Spleen (tissue), 11 donors: ENCODE results near the gene AQP5. TPM values are rescaled to one million over a fixed set of nuclear protein-coding genes. Genes with fewer than 3 reads are reported as not detected.

ENCODE experiments used
- DNase-seq: peaks from one replicate; pipeline ENCODE4 v3.0.0-alpha.2; 2020
- H3K27ac ChIP-seq, 8 donors: fragments of 200-600 bp; sonication (generic) in 7 of 8; 1 replicate in 4 of 8; 2 replicates in 4 of 8; pipeline versions ENCODE4 v1.5.0 to v1.8.0; 2016 to 2021; ENCODE audit warnings: inconsistent platforms in 4 of 8, mild to moderate bottlenecking in 4 of 8, moderate library complexity in 1 of 8
- H3K27me3 ChIP-seq, 7 donors: fragments of 200-600 bp; sonication (generic) in 6 of 7; replicated peaks in 1 of 7; 1 replicate in 4 of 7; 2 replicates in 3 of 7; pipeline versions ENCODE4 v1.5.0 to v1.8.0; 2016 to 2021; ENCODE audit warnings: inconsistent platforms in 3 of 7, mild to moderate bottlenecking in 1 of 7
- H3K36me3 ChIP-seq, 6 donors: fragments of 200-600 bp; sonication (generic) in 5 of 6; 1 replicate in 4 of 6; 2 replicates in 2 of 6; pipeline versions ENCODE4 v1.5.0 to v1.8.0; 2016 to 2021; ENCODE audit warnings: inconsistent platforms in 2 of 6
- H3K4me1 ChIP-seq, 6 donors: fragments of 200-600 bp; sonication (generic) in 5 of 6; 1 replicate in 3 of 6; 2 replicates in 3 of 6; pipeline versions ENCODE4 v1.5.0 to v1.8.0; 2016 to 2021; ENCODE audit warnings: inconsistent platforms in 3 of 6
- H3K4me3 ChIP-seq, 8 donors: fragments of 200-600 bp; sonication (generic) in 7 of 8; 1 replicate in 4 of 8; 2 replicates in 4 of 8; pipeline versions ENCODE4 v1.5.0 to v1.8.0; 2016 to 2021; ENCODE audit warnings: inconsistent platforms in 4 of 8, mild to moderate bottlenecking in 4 of 8, moderate library complexity in 2 of 8
- H3K9me3 ChIP-seq, 8 donors: fragments of 200-600 bp; sonication (generic) in 7 of 8; 1 replicate in 4 of 8; 2 replicates in 4 of 8; pipeline versions ENCODE4 v1.5.0 to v1.8.0; 2016 to 2021; ENCODE audit warnings: inconsistent platforms in 4 of 8
- CTCF ChIP-seq, 11 experiments: fragments of 200-600 bp in 7 of 11; fragments of 450-650 bp in 4 of 11; sonication (generic) in 4 of 11; IDR thresholded peaks in 8 of 11; conservative IDR thresholded peaks in 3 of 11; 1 replicate in 7 of 11; 2 replicates in 4 of 11; pipeline versions ENCODE4 v1.4.0 to v1.8.0; 2016 to 2021; ENCODE audit warnings: antibody characterized with exemption in 11 of 11, inconsistent platforms in 4 of 11, mild to moderate bottlenecking in 1 of 11
- POLR2A ChIP-seq, 3 donors: fragments of 450-650 bp; IDR thresholded peaks; one replicate each; pipeline ENCODE4 v1.5.1; 2017; ENCODE audit warnings: antibody characterized with exemption in 3 of 3, mild to moderate bottlenecking in 1 of 3
- POLR2AphosphoS5 ChIP-seq, 3 donors: sonication (generic); formaldehyde crosslinking; IDR thresholded peaks; one replicate each; pipeline ENCODE4 v1.5.1; 2017; ENCODE audit warnings: antibody characterized with exemption in 3 of 3
- WGBS, 5 donors: extraction: QIAGEN DNeasy Blood & Tissue Kit in 3 of 5; methylation state at CpG; one replicate each; pipeline versions ENCODE4 v1.1.5 to v1.1.7; 2013 to 2018; 5-methylcytosine and 5-hydroxymethylcytosine counted together
- intact Hi-C: fragments of 100-400 bp; cut with DNase I; formaldehyde crosslinking; loops from one replicate; pipeline ENCODE4 v1.15.0; 2023; ENCODE audit warnings: low total_unique reads
- polyA plus RNA-seq, 3 donors: library from polyadenylated mRNA; stranded (reverse); fragments of 200-250 nt; gene quantifications; one replicate each; pipeline ENCODE4 v1.2.1, GENCODE V29; 2013
- total RNA-seq, 7 donors: library from RNA; depleted of rRNA in 3 of 7; stranded (reverse); fragments of >200 nt in 3 of 7; fragmentation: NEBNext Ultra II Directional in 4 of 7; extraction: Animal tissue kit (Norgen Biotek cat#: 25700) in 4 of 7; gene quantifications; one replicate each; pipeline versions ENCODE4 v1.1.0 to v1.2.1, GENCODE V29; 2016 to 2021
- donor health status: healthy with polysubstance abuse.
- donor health status: DM: no; HTN: no; CAD: no; lungs with moderate emphysema.
- donor health status: DM: no; HTN: no; CAD: no.
- donor health status: Bipolar disorder and iron deficiency.
- donor health status: healthy.
- donor health status: DM: no; HTN: no; CAD: no.
- donor health status: DM: yes; HTN: yes; CAD: no.

AQP5 gene
- total and polyA plus RNA-seq, 10 donors = 0.05 to 0.46 (median 0.30) TPM; not detected in 5

GRCh38 chr12:49928471-49928870 lies 33.2 kb upstream of the AQP5 start:
- Histone ChIP-seq H3K27me3 (peaks cover 0 to 11% (median 0%) of the 10 kb centered on the region in 7 donors), H3K27ac (no peak overlapping the region), H3K4me3 (no peak overlapping the region), H3K4me1 (peaks cover 0 to 11% (median 2%) of the 10 kb centered on the region in 6 donors), H3K36me3 (no peaks in the 10 kb centered on the region), H3K9me3 (no peaks in the 10 kb centered on the region)
- intact Hi-C loops = no loop called here
- DNase-seq = peak; percentile 23
- 86 to 96% (median 89%) methylated on average over 6 of the region's 6 CpGs for WGBS, 5 donors
- TF ChIP-seq POLR2A (IDR thresholded peaks at IDR 0.05) = no peak
- no peak for TF ChIP-seq CTCF (IDR thresholded peaks at IDR 0.05 in 8 of 11, conservative IDR thresholded peaks at IDR 0.05 in 3 of 11)
- TF ChIP-seq POLR2AphosphoS5 (IDR thresholded peaks at IDR 0.05) = no peak

- TF ChIP-seq POLR2AphosphoS5 (IDR thresholded peaks at IDR 0.05) (no peak), CTCF (IDR thresholded peaks at IDR 0.05 in 8 of 11, conservative IDR thresholded peaks at IDR 0.05 in 3 of 11) (no peak), POLR2A (IDR thresholded peaks at IDR 0.05) (no peak)
- Histone ChIP-seq H3K9me3 (no peaks in the 10 kb centered on the region), H3K27me3 (peaks cover 0 to 11% (median 0%) of the 10 kb centered on the region in 7 donors), H3K36me3 (no peaks in the 10 kb centered on the region), H3K27ac (no peak overlapping the region), H3K4me3 (no peak overlapping the region), H3K4me1 (peaks cover 0 to 4% (median 2%) of the 10 kb centered on the region in 6 donors)
- intact Hi-C loops = no loop called here
- DNase-seq = peak; percentile 47
- WGBS, 5 donors = 81 to 93% (median 91%) methylated on average over 7 of the region's 7 CpGs
Observed at GRCh38 chr12:49929581-49929980, 32.1 kb upstream of the AQP5 start.

GRCh38 chr12:49930515-49931288 lies 31.0 kb upstream of the AQP5 start:
- Histone ChIP-seq H3K4me3 (no peak overlapping the region), H3K9me3 (no peaks in the 10 kb centered on the region), H3K27ac (no peak overlapping the region), H3K27me3 (peaks cover 0 to 11% (median 0%) of the 10 kb centered on the region in 7 donors), H3K4me1 (peaks cover 0 to 4% (median 0%) of the 10 kb centered on the region in 6 donors), H3K36me3 (no peaks in the 10 kb centered on the region)
- DNase-seq = no peak
- TF ChIP-seq POLR2AphosphoS5 (IDR thresholded peaks at IDR 0.05) (no peak), CTCF (IDR thresholded peaks at IDR 0.05 in 8 of 11, conservative IDR thresholded peaks at IDR 0.05 in 3 of 11) (no peak), POLR2A (IDR thresholded peaks at IDR 0.05) (no peak)
- WGBS, 5 donors = 65 to 78% (median 71%) methylated on average over 3 of the region's 3 CpGs
- intact Hi-C loops = no loop called here

GRCh38 chr12:49932023-49932422 lies 29.6 kb upstream of the AQP5 start:
- peaks cover 0 to 11% (median 0%) of the 10 kb centered on the region in 7 donors for H3K27me3 ChIP-seq
- TF ChIP-seq POLR2AphosphoS5 (IDR thresholded peaks at IDR 0.05) = no peak
- no peak for TF ChIP-seq POLR2A (IDR thresholded peaks at IDR 0.05)
- no peak for TF ChIP-seq CTCF (IDR thresholded peaks at IDR 0.05 in 8 of 11, conservative IDR thresholded peaks at IDR 0.05 in 3 of 11)
- H3K4me3 ChIP-seq = no peak overlapping the region
- peak overlapping the region in 4 of 8 donors; percentile 27 to 42 (median 30) for H3K27ac ChIP-seq
- H3K4me1 ChIP-seq = peaks cover 0 to 4% (median 0%) of the 10 kb centered on the region in 6 donors
- no peaks in the 10 kb centered on the region for H3K9me3 ChIP-seq
- intact Hi-C loops = no loop called here
- H3K36me3 ChIP-seq = no peaks in the 10 kb centered on the region
- peak; percentile 9 for DNase-seq
- WGBS, 5 donors = 67 to 76% (median 72%) methylated on average over 7 of the region's 7 CpGs
